Measurements from ENCODE around the gene XRCC6. TPM values are rescaled to one million over a fixed set of nuclear protein-coding genes. Genes with fewer than 3 reads are reported as not detected.
"Not testable (repeated sequence)": the region's sequence is repeated elsewhere in the genome, so short reads cannot be mapped to it uniquely, and the experiment has no call there.

XRCC6 gene
- total RNA-seq, 1 donor, result 276 TPM

DNA sequence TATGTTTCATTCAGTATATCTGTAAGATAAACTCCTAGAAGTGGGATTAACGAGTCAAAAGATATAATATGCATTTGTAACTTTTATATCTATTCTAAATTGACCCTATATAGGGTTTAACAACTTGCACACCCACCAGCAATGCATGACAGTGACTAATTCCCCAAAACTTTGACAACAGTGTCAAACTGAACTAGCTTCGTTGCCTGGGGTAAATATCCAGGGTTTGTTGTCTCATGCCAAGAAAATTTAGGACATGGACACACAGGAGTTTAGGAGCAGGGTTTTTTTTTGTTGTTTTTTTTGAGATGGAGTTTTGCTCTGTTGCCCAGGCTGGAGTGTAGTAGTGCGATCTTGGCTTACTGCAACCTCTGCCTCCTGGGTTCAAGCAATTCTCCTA, 62.5 kb downstream of the XRCC6 start:
- no peak for DNase-seq (ENCODE audit: low read depth)
- no peak overlapping the region for H3K4me3 ChIP-seq (ENCODE audit: low read depth, low read length)
- TF ChIP-seq, protein P1, sequence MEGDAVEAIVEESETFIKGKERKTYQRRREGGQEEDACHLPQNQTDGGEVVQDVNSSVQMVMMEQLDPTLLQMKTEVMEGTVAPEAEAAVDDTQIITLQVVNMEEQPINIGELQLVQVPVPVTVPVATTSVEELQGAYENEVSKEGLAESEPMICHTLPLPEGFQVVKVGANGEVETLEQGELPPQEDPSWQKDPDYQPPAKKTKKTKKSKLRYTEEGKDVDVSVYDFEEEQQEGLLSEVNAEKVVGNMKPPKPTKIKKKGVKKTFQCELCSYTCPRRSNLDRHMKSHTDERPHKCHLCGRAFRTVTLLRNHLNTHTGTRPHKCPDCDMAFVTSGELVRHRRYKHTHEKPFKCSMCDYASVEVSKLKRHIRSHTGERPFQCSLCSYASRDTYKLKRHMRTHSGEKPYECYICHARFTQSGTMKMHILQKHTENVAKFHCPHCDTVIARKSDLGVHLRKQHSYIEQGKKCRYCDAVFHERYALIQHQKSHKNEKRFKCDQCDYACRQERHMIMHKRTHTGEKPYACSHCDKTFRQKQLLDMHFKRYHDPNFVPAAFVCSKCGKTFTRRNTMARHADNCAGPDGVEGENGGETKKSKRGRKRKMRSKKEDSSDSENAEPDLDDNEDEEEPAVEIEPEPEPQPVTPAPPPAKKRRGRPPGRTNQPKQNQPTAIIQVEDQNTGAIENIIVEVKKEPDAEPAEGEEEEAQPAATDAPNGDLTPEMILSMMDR (IDR thresholded peaks at IDR 0.05; ENCODE audit: insufficient read depth, low read length), result no peak

DNA sequence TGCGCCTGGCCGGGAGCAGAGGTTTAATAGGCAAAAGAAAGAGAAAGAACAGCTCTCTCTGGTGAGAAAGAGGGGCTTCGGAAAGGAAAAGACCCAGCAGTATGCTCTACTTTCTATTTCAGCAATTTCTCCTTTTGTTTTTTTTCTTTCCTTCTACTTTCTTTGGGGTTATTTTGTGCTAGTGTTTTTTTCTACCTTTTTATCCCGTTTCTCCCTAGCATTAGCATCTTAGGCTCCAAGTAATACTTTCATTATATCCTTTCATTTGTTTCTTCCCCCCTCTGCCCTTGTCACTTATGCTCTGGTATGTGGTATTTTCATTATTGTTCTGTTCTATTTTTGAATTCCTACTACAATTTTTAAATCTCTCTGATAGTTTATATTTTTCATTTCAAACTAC, 63.1 kb downstream of the XRCC6 start:
- DNase-seq (ENCODE audit: low read depth), result no peak
- no peak overlapping the region for H3K4me3 ChIP-seq (ENCODE audit: low read depth, low read length)

DNA sequence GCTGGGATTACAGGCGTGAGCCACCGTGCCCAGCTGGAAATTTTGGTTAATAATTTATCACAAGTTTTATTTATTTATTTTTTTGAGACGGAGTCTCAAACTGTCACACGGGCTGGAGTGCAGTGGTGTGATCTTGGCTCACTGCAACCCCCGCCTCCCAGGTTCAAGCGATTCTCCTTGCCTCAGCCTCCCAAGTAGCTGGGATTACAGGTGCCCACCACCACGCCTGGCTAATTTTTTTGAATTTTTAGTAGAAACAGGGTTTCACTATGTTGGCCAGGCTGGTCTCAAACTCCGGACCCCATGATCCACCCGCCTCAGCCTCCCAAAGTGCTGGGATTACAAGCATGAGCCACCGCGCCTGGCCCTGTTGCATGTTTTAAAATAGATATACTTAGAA, 65.8 kb downstream of the XRCC6 start:
- H3K4me3 ChIP-seq (ENCODE audit: low read depth, low read length); DNase-seq (ENCODE audit: low read depth): not testable (repeated sequence)

More for the DNA sequence above, 63.1 kb downstream of the XRCC6 start:
- TF ChIP-seq, protein P1 (IDR thresholded peaks at IDR 0.05; ENCODE audit: insufficient read depth, low read length), result no peak

DNA sequence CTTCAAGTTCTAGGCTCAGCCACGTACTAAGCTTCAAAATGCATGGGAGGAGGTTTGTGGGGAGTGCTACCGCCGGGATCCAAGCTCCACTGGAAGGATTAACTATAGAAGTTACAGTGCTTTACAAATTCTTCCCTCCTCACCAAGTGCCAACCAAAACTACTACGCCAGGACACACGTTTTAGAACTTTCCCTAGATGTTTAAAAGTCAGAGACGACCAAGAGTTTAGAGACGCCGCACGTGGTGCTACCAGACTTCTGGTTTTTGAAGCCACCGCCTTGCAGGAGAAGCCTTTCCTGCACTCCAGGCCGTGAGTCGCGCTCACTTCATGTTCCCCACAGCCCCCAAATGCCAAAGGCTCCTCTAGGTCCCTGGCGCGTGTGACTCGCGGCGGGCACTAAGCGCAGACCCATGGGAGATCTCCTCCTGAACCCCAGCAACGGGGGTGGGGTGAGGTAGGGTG, 66.8 kb downstream of the XRCC6 start:
- peak; percentile 36 for DNase-seq (ENCODE audit: low read depth)
- H3K4me3 ChIP-seq (ENCODE audit: low read depth, low read length), result peak overlapping the region; percentile 90
- TF ChIP-seq, protein P1 (IDR thresholded peaks at IDR 0.05; ENCODE audit: insufficient read depth, low read length), result no peak

DNA sequence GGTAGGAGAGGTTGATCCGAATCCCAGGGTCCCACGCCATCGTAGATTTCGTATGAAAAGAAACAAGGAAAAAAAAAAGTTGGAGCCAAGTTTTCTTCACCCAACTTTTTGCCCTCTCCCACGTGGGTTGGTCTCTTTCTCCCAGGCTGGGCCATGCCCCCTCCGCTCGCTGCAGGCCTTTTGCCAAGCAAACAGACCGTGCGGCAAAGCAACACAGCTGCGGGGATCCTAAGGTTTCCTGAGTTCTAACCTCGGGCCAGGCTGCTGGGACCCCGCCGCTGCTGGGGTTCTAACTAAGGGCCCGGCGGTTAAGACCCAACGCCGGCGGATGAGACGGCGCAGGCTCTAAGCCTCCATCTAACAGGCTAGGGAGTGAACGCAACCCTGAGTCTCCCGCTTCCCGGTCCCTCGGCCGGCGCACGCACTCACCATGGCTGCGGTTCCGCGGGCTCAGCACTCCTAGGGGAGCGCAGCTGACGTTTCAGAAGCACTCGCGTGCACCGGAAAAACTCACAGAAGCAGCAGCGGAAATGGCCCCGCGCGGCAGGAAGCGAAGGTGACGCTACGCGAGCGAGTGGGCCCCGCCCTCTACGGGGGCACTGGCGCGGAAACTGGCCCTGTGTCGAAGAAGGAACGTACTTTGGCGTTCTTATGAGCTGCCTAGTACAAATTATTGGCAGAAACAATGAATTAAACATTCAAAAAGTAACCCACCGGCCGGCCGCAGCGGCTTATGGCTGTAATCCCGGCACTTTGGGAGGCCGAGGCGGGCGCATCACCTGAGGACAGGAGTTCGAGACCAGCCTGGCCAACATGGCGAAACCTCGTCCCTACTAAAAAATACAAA, 67.5 kb downstream of the XRCC6 start, which contains the start of gene SNU13:
SNU13 (minus strand) TSS at position 503 of the 847 bp plus-strand sequence; CDS start at position 432, 71 bp downstream.
- peak; percentile 89 for DNase-seq (ENCODE audit: low read depth)
- peak within 1 kb of the TSS; percentile 90 for H3K4me3 ChIP-seq (ENCODE audit: low read depth, low read length)
- TF ChIP-seq, protein P1 (IDR thresholded peaks at IDR 0.05; ENCODE audit: insufficient read depth, low read length), result no peak

DNA sequence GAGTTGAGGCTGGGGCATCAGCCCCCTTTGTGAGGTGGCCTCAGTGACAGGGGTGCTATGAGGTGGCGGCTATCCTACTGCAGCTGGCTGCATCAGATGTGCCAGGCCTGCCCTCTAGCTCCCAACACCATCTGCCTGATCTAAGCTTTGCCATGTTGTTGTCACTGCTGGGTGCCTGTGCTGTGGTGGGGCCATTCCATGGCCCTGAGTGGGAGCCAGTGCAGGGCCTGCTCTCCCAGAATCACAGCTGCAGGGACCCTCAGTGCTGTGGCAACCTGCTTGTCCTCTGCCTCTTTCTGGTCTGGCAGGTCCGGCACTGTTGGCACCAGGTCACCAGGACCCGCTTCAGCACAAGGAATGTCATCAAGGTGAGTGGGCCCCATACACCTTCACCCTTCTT, 69.4 kb downstream of the XRCC6 start:
- DNase-seq (ENCODE audit: low read depth), result no peak
- TF ChIP-seq, protein P1 (IDR thresholded peaks at IDR 0.05; ENCODE audit: insufficient read depth, low read length), result no peak
- no peak overlapping the region for H3K4me3 ChIP-seq (ENCODE audit: low read depth, low read length)

DNA sequence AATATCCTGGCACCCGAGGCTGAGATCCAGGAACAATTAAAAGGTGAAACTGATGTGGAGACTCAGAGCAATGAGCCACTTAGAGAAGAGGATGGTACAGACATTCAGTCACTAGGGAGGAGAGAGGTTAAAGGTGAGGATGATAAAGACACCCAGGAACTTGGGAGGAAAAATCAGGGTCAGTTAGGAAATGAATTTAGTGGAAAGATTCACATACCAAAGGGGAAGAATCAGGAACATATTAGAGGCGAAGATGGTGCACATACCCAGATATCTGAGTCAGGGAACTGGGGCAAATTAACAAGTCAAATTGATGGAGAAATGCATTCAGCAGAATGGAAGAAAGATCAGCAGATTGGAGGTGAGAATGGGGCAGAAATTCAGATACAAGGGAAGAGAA, 74.1 kb downstream of the XRCC6 start:
- no peak overlapping the region for H3K4me3 ChIP-seq (ENCODE audit: low read depth, low read length)
- TF ChIP-seq, protein P1 (IDR thresholded peaks at IDR 0.05; ENCODE audit: insufficient read depth, low read length), result no peak
- no peak for DNase-seq (ENCODE audit: low read depth)
